ENCODE measurements around the gene TENM3.

The TENM3 gene

DNA sequence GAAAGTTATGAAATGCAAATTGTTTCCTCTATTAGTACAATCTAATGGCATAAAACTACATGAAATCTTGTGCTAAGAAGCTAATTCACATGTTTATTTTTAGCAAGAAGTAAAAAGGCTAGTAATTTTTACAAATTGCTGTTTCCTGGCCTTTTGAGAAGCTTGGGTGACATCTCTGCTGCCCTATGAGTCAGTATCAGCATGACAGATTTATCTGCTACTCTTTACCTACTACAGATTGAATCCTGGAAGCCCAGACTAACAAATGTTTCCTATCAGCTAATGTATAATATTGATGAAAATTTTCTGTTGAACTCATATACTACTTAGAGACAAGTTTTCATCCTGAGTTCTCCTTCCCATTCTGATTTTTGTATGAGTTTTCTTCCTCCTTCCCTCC is 441.6 kb downstream of the TENM3 start:
- DNase-seq (ENCODE audit: low read depth): peak; percentile 15

GRCh38 chr4:182688081-182688480 is 444.9 kb downstream of the TENM3 start:
- no peak for DNase-seq (ENCODE audit: low read depth)

- no peak for DNase-seq (ENCODE audit: low read depth)
These were observed 451.3 kb downstream of the TENM3 start for GRCh38 chr4:182694551-182694950.

DNA sequence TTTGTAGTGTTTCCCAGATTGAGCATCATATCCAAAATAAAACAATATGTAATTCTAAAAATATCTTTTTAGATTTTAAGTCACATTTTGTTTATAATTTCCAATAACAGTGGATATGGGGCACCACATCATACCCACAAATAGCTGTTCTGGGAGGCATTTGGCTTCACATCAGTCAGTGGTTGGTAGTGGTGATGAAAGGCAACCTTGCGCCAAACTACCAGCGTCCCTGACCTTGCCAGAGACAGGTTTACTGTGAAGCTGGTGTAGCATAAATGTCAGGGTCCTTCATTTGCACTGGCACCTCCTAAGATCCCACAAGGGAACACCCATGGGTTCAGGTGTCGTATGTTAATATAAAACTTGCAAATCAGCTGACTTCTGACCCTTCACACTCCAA is 451.8 kb downstream of the TENM3 start:
- DNase-seq (ENCODE audit: low read depth): no peak

DNA sequence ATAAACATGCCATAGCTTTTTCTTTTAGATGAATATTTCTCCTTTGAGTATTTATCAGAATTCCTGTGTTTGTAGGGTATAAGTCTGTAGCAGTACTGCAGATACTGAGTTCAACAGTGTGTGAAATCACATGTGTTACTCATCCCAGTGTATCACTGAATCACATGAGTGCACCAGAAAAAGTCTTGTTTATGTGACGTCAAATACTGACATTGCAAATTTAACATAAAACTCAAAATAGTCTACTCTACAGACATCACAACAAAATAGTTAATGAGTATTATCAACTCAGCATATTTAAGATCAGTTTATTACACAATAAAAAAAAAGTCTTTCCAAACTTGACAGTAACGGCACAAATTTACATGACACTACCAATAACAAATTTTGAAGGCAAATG is 452.6 kb downstream of the TENM3 start:
- DNase-seq (ENCODE audit: low read depth): peak; percentile 70

DNA sequence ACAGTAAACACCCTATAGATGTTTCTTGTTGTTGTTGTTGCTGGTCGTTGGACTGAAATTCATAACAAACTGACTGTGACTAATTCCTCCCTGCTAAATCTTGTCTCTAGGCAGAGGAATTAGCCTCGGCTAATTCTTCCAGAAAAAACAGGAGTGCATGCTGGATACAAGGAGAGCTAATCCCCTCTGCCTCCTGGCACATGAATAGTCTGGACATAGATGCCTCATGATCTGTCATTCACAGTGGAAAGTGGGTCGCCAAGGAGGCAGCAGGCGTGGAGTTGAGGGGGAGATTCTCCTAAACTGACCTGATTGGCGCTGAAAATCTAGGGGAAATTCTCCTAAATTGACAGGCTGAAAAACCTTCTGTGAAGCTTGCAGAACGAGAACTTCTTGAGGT is 453.9 kb downstream of the TENM3 start:
- DNase-seq (ENCODE audit: low read depth): peak; percentile 5

GRCh38 chr4:182698212-182698611 is 455.0 kb downstream of the TENM3 start:
- DNase-seq (ENCODE audit: low read depth): peak; percentile 2

DNA sequence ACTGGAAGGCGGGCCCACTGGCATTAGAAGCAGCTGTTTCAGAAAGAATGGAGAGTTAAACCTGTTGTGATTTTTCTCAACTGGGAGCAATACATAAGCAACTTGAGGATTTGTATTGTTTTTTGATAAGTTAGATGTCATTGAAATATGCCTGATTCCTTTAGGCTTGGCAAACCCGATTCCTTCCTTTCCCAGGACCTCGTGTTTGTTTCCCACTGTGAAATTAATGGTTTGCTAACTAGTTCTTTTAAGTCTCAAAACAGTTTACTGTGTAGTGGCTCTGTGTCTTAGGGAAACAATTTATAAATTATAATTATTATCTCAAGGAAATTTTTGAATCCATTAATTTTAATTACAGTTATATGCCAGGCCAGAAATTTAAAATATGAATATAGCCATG is 456.0 kb downstream of the TENM3 start:
- DNase-seq (ENCODE audit: low read depth): no peak

GRCh38 chr4:182699795-182700194 is 456.6 kb downstream of the TENM3 start:
- peak; percentile 7 for DNase-seq (ENCODE audit: low read depth)

- DNase-seq (ENCODE audit: low read depth): no peak
These were observed 457.4 kb downstream of the TENM3 start for GRCh38 chr4:182700362-182701160.

DNA sequence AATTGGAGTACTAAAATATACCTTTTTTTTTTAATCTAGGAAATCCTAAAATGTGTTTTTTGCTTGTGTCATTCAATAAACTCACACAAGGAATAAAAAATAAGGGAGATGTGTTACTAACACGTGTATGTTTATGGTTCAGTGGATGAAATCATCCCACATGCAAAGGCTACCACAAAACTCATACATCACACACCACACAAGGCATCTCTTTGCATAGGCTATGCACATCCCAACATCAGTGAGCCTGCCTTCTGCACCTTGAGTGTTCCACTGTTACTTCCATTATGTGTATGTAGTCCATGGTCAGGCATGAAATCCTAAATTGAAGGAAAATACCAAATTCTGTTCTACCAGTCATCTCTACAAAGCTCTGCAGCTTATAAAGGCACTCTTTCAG is 460.9 kb downstream of the TENM3 start:
- DNase-seq (ENCODE audit: low read depth): no peak

DNA sequence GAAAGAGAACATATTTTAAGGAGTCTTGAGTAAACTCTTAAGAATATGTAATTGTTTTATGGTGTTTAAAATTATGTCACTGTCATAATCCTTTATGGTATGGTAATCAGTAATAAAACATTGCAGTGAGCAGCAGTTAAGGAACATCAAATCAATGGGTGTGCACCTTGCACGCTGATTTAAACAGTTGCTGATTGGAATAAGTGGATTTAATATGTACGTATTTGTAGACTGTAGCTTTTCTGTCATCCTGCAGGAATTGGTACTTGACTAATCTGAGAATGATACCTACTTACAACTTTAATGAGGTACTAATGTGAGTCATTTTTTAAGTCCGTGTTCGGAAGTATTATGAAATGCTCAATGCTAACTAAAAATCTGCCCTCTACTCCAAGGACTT is 461.7 kb downstream of the TENM3 start:
- DNase-seq (ENCODE audit: low read depth): no peak

- DNase-seq (ENCODE audit: low read depth): no peak
These were observed 462.2 kb downstream of the TENM3 start for GRCh38 chr4:182705389-182705788.

- peak; percentile 4 for DNase-seq (ENCODE audit: low read depth)
These were observed 468.0 kb downstream of the TENM3 start for GRCh38 chr4:182711211-182711610.

- no peak for DNase-seq (ENCODE audit: low read depth)
These were observed 472.3 kb downstream of the TENM3 start for GRCh38 chr4:182715548-182715947.

DNA sequence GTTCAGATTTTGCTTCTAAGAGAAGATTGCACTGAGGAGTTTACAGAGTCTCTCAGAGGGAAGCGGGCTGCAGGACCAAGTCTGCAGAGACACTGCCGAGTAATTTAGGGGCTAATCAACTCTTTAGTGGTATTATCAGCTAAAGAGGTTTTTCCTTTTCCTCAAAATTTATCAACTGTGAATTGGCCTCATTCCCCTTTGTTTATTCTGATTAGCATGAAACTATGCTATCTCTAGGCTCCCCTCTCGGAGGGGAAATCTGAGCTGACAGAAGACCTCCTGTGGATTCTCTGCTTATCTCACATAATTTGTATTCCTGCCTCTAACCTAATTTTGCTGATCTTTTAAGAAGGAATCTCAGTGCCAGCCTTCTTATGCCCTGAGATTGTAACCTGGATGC is 473.0 kb downstream of the TENM3 start:
- no peak for DNase-seq (ENCODE audit: low read depth)

- no peak for DNase-seq (ENCODE audit: low read depth)
These were observed 474.8 kb downstream of the TENM3 start for GRCh38 chr4:182717788-182718583.

DNA sequence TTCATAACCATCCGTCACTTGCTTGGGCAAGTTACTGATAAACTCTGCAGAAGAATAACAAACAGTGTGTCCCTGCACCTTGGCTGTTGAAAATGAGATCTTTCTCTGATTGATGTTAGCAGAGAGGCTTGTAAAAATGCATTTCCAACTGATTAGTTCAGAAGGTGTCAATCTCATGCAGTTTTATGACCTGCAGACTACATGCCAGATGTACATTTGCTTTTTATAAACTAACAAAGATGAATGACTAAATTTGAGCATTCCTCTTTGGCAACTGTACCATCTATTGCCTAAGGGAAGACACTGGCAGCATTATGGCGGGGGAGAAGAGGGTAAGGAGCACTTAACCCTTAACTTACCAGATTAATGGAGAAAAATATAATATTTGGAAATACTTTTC is 481.2 kb downstream of the TENM3 start:
- DNase-seq (ENCODE audit: low read depth): peak; percentile 12

DNA sequence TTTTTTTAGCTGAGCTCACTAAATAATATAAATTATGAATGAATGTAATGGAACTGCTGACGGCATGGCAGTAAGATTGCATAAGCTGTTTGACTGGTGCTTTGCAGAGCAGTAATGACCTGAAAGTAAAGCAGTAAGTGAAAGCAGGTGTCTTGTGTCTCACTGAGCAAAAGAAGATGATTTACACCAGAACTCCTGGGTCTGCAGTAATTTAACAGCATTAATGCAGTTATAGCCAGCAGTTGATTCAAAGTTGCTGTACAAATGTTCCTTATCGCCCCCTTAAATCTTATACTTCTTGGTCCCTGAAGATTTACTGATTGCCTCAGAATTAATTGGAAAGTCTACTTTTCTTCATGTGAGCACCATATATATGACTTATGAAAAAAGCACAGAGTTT is 486.3 kb downstream of the TENM3 start:
- DNase-seq (ENCODE audit: low read depth): no peak

- no peak for DNase-seq (ENCODE audit: low read depth)
These were observed 487.6 kb downstream of the TENM3 start for GRCh38 chr4:182730791-182731190.

- DNase-seq (ENCODE audit: low read depth): no peak
These were observed 493.0 kb downstream of the TENM3 start for GRCh38 chr4:182736207-182736606.

DNA sequence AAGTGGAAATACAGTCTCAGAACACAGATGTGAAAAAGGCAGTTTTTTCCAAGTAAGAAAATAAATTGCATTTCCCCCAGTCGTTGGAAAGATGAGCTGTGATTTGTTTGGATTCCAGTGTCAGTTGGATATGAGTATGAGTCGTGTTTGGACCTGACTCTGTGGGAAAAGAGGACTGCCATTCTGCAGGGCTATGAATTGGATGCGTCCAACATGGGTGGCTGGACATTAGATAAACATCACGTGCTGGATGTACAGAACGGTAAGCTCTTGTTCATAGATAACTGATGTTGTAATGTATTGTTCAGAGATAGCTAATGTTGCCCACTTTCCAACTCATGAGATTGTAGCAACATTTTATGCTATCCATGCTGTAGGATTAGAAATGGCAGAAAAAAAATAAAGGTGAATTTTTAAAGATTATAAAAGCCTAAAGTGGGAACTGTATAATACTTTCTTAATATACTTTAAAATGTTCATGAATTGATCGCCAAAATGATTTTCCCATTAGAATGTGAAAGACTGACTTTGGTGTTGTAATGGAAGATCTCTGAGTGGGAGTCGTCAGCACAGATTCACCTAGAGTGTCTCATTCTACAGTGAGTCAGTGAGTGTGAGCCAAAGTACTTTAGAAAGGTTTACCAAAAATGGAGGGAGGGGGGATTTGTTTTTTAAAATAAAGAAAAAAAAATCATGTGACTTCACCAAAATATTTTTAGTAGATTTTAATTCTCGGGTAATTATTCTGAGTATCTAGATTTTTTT is 495.3 kb downstream of the TENM3 start:
- peak; percentile 43 for DNase-seq (ENCODE audit: low read depth)

DNA sequence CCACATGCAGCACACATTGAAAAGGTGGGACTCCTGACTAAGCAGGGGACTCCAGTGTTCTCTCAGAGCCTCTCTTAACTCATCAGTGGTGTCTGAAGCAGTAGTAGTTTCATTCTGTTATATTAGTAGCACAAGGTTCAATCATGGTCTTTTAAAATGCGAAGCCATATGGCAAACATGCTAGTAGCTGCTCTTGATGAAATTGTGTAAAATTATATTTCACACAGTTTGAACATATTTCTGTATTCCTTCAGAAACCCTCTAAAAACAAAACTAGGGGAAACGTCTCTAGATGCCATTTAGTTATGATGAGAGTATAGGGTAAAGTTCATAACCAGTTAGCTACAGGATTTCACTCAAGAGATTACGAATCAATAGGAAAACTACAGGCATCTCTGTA is 497.1 kb downstream of the TENM3 start:
- no peak for DNase-seq (ENCODE audit: low read depth)

All from amniotic epithelial cell (primary cell).